ENCODE data around the gene RIN3.

The RIN3 gene

GRCh38 chr14:92653162-92653651 lies 139.6 kb downstream of the RIN3 start:
- no peaks in the 10 kb centered on the region for H3K9me2 ChIP-seq (replicated peaks; ENCODE audit: insufficient read depth, low read length)
- no peaks in the 10 kb centered on the region for H3F3A ChIP-seq (ENCODE audit: insufficient read depth, low read length)
- H3K27me3 ChIP-seq (replicated peaks; ENCODE audit: insufficient read depth, low read length), result no peaks in the 10 kb centered on the region
- no peaks in the 10 kb centered on the region for H3K36me3 ChIP-seq (replicated peaks; ENCODE audit: insufficient read depth, low read length)
- H3K4me1 ChIP-seq (ENCODE audit: low read length), result no peaks in the 10 kb centered on the region
- H3K9ac ChIP-seq (ENCODE audit: low read length), result no peak overlapping the region
- TF ChIP-seq EZH2phosphoT487 (IDR thresholded peaks at IDR 0.05; ENCODE audit: low read length) (no peak), EZH2 (optimal IDR thresholded peaks at IDR 0.05; ENCODE audit: low read depth, low read length) (no peak), CTCF (IDR thresholded peaks at IDR 0.05; ENCODE audit: low read length) (no peak)
- no peaks in the 10 kb centered on the region for H3K9me3 ChIP-seq (replicated peaks; ENCODE audit: insufficient read depth, low read length)
- H3K27ac ChIP-seq (ENCODE audit: low read length), result no peak overlapping the region
- DNase-seq, result no peak
- H4K20me1 ChIP-seq (ENCODE audit: insufficient read depth, low read length), result no peaks in the 10 kb centered on the region
- no peak overlapping the region for H3K4me3 ChIP-seq (ENCODE audit: low read length)
- H3K79me2 ChIP-seq (ENCODE audit: low read length), result no peaks in the 10 kb centered on the region
- H2AFZ ChIP-seq (ENCODE audit: low read length), result no peak overlapping the region
- no peak overlapping the region for H3K4me2 ChIP-seq (ENCODE audit: low read depth, low read length)

GRCh38 chr14:92654239-92654901 lies 140.8 kb downstream of the RIN3 start:
- H3K4me3 ChIP-seq (ENCODE audit: low read length), result no peak overlapping the region
- no peak overlapping the region for H3K9ac ChIP-seq (ENCODE audit: low read length)
- no peaks in the 10 kb centered on the region for H3F3A ChIP-seq (ENCODE audit: insufficient read depth, low read length)
- H3K27ac ChIP-seq (ENCODE audit: low read length), result no peak overlapping the region
- no peaks in the 10 kb centered on the region for H3K36me3 ChIP-seq (replicated peaks; ENCODE audit: insufficient read depth, low read length)
- H3K27me3 ChIP-seq (replicated peaks; ENCODE audit: insufficient read depth, low read length), result no peaks in the 10 kb centered on the region
- H3K79me2 ChIP-seq (ENCODE audit: low read length), result no peaks in the 10 kb centered on the region
- H4K20me1 ChIP-seq (ENCODE audit: insufficient read depth, low read length), result no peaks in the 10 kb centered on the region
- H3K9me2 ChIP-seq (replicated peaks; ENCODE audit: insufficient read depth, low read length), result no peaks in the 10 kb centered on the region
- no peaks in the 10 kb centered on the region for H3K4me1 ChIP-seq (ENCODE audit: low read length)
- no peak overlapping the region for H2AFZ ChIP-seq (ENCODE audit: low read length)
- DNase-seq, result no peak
- H3K4me2 ChIP-seq (ENCODE audit: low read depth, low read length), result no peak overlapping the region
- no peak for TF ChIP-seq EZH2 (optimal IDR thresholded peaks at IDR 0.05; ENCODE audit: low read depth, low read length)
- TF ChIP-seq EZH2phosphoT487 (IDR thresholded peaks at IDR 0.05; ENCODE audit: low read length), result no peak
- TF ChIP-seq CTCF (IDR thresholded peaks at IDR 0.05; ENCODE audit: low read length), result no peak
- no peaks in the 10 kb centered on the region for H3K9me3 ChIP-seq (replicated peaks; ENCODE audit: insufficient read depth, low read length)

GRCh38 chr14:92655419-92656201 lies 142.0 kb downstream of the RIN3 start:
- Histone ChIP-seq H3K9me2 (replicated peaks; ENCODE audit: insufficient read depth, low read length) (no peaks in the 10 kb centered on the region), H3K79me2 (ENCODE audit: low read length) (no peaks in the 10 kb centered on the region), H3K4me2 (ENCODE audit: low read depth, low read length) (no peak overlapping the region), H4K20me1 (ENCODE audit: insufficient read depth, low read length) (no peaks in the 10 kb centered on the region), H3K9ac (ENCODE audit: low read length) (no peak overlapping the region), H2AFZ (ENCODE audit: low read length) (no peak overlapping the region), H3K27me3 (replicated peaks; ENCODE audit: insufficient read depth, low read length) (no peaks in the 10 kb centered on the region), H3K36me3 (replicated peaks; ENCODE audit: insufficient read depth, low read length) (no peaks in the 10 kb centered on the region), H3F3A (ENCODE audit: insufficient read depth, low read length) (no peaks in the 10 kb centered on the region), H3K4me1 (ENCODE audit: low read length) (no peaks in the 10 kb centered on the region), H3K9me3 (replicated peaks; ENCODE audit: insufficient read depth, low read length) (no peaks in the 10 kb centered on the region), H3K4me3 (ENCODE audit: low read length) (no peak overlapping the region), H3K27ac (ENCODE audit: low read length) (no peak overlapping the region)
- DNase-seq, result no peak
- no peak for TF ChIP-seq EZH2 (optimal IDR thresholded peaks at IDR 0.05; ENCODE audit: low read depth, low read length)
- no peak for TF ChIP-seq EZH2phosphoT487 (IDR thresholded peaks at IDR 0.05; ENCODE audit: low read length)
- TF ChIP-seq CTCF (IDR thresholded peaks at IDR 0.05; ENCODE audit: low read length), result no peak
